GM23248 (cell line): ENCODE results near the gene SNX18.

Experiments used
- EZH2 ChIP-seq: fragments of 200-600 bp; sonication (generic); IDR thresholded peaks from 2 replicates; pipeline ENCODE4 v1.6.1; 2018; ENCODE audit warnings: antibody characterized with exemption, mild to moderate bottlenecking; ENCODE audit not compliant: insufficient read depth, poor library complexity, severe bottlenecking
- EZH2phosphoT487 ChIP-seq: fragments of 200-600 bp; sonication (generic); IDR thresholded peaks from 2 replicates; pipeline ENCODE4 v1.6.1; 2018; ENCODE audit warnings: antibody characterized with exemption, moderate library complexity, mild to moderate bottlenecking, low read depth; ENCODE audit not compliant: insufficient read depth

- TF ChIP-seq EZH2 (no peak), EZH2phosphoT487 (no peak)
Observed at GRCh38 chr5:54535149-54535844, 17.7 kb downstream of the SNX18 start.
